Parathyroid adenoma (tissue), 2 donors: ENCODE measurements around the gene STK10.
"Not testable (repeated sequence)": the region's sequence is repeated elsewhere in the genome, so short reads cannot be mapped to it uniquely, and the experiment has no call there.

Source experiments
- H2AFZ ChIP-seq: fragments of 300-600 bp; sonication (generic); one replicate; pipeline ENCODE4 v1.7.0; 2017; ENCODE audit warnings: antibody characterized with exemption, mild to moderate bottlenecking
- H3K27ac ChIP-seq: fragments of 300-600 bp; sonication (generic); one replicate; pipeline ENCODE4 v1.7.0; 2017
- H3K27me3 ChIP-seq: fragments of 300-600 bp; sonication (generic); one replicate; pipeline ENCODE4 v1.7.0; 2017; ENCODE audit warnings: low read length; ENCODE audit not compliant: control insufficient read depth, insufficient read depth
- H3K36me3 ChIP-seq: fragments of 300-600 bp; sonication (generic); one replicate; pipeline ENCODE4 v1.7.0; 2017; ENCODE audit warnings: low read length; ENCODE audit not compliant: control insufficient read depth, insufficient read depth
- H3K4me1 ChIP-seq: fragments of 300-600 bp; sonication (generic); one replicate; pipeline ENCODE4 v1.7.0; 2017; ENCODE audit warnings: control low read depth
- H3K4me2 ChIP-seq: fragments of 300-600 bp; sonication (generic); one replicate; pipeline ENCODE4 v1.7.0; 2017; ENCODE audit warnings: low read length
- H3K4me3 ChIP-seq: fragments of 300-600 bp; sonication (generic); one replicate; pipeline ENCODE4 v1.7.0; 2017; ENCODE audit warnings: low read depth, low read length
- H3K79me2 ChIP-seq: fragments of 300-600 bp; sonication (generic); one replicate; pipeline ENCODE4 v1.7.0; 2017; ENCODE audit warnings: control low read depth
- H3K9ac ChIP-seq: fragments of 300-600 bp; sonication (generic); one replicate; pipeline ENCODE4 v1.7.0; 2017; ENCODE audit warnings: mild to moderate bottlenecking
- H3K9me3 ChIP-seq: fragments of 300-600 bp; sonication (generic); one replicate; pipeline ENCODE4 v1.7.0; 2017; ENCODE audit warnings: low read length; ENCODE audit not compliant: control insufficient read depth
- TF ChIP-seq, protein P1 (sequence below): fragments of 300-600 bp; sonication (generic); IDR thresholded peaks from one replicate; pipeline ENCODE4 v1.7.0; 2017; ENCODE audit warnings: antibody characterized with exemption, mild to moderate bottlenecking
- donor health status: primary hyperparathyroidism.

Gene STK10

DNA sequence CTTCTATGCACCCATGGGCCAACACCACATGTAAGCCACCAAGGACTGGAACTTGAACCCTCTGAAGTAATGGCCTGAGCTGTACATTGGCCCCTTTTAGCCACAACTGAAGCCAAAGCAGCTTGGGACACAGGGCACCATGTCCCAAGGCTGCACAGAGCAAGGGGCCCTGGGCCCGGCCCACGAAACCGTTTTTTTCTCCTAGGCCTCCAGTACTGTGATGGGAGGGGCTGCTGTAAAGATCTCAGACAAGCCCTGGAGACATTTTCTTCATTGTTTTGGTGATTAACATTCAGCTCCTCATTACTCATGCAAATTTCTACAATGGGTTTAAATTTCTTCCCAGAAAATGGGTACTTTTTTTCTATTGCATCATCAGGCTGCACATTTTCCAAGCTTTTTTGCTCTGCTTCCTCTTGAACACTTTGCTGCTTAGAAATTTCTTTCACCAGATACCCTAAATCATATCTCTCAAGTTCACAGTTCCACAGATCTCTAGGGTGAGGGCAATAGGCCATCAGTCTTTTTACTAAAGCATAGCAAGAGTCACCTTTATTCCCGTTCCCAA, 156.0 kb downstream of the STK10 start:
- H3K27ac ChIP-seq = no peak overlapping the region
- no peak overlapping the region for H2AFZ ChIP-seq
- H3K36me3 ChIP-seq = no peaks in the 10 kb centered on the region
- no peak overlapping the region for H3K4me3 ChIP-seq
- no peaks in the 10 kb centered on the region for H3K9me3 ChIP-seq
- H3K27me3 ChIP-seq = no peaks in the 10 kb centered on the region
- peaks cover 9% of the 10 kb centered on the region for H3K4me1 ChIP-seq
- no peaks in the 10 kb centered on the region for H3K79me2 ChIP-seq
- H3K9ac ChIP-seq = no peak overlapping the region
- no peak overlapping the region for H3K4me2 ChIP-seq
- TF ChIP-seq, protein P1, sequence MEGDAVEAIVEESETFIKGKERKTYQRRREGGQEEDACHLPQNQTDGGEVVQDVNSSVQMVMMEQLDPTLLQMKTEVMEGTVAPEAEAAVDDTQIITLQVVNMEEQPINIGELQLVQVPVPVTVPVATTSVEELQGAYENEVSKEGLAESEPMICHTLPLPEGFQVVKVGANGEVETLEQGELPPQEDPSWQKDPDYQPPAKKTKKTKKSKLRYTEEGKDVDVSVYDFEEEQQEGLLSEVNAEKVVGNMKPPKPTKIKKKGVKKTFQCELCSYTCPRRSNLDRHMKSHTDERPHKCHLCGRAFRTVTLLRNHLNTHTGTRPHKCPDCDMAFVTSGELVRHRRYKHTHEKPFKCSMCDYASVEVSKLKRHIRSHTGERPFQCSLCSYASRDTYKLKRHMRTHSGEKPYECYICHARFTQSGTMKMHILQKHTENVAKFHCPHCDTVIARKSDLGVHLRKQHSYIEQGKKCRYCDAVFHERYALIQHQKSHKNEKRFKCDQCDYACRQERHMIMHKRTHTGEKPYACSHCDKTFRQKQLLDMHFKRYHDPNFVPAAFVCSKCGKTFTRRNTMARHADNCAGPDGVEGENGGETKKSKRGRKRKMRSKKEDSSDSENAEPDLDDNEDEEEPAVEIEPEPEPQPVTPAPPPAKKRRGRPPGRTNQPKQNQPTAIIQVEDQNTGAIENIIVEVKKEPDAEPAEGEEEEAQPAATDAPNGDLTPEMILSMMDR = no peak

DNA sequence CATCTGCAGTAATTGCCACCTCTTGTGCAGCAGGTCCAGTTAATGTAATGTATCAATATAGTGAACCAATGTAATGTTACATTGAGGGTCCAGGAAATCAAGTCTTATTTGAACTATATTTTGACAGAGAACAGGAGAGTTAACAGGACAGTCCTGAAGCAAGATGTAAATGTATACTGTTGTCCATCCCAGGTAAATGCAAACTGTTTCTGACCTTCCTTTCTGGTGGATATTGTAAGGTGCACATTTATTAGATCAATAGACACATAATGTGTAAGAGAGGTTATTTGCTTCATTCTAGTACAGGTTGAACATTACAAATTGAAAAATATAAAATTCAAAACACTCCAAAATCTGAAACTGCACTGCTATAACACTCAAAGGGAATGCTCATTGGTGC, 158.1 kb downstream of the STK10 start:
- TF ChIP-seq, protein P1 = no peak
- H3K9me3 ChIP-seq = no peaks in the 10 kb centered on the region
- H3K27me3 ChIP-seq = no peaks in the 10 kb centered on the region
- H3K4me3 ChIP-seq = no peak overlapping the region
- peaks cover 9% of the 10 kb centered on the region for H3K4me1 ChIP-seq
- H3K36me3 ChIP-seq = no peaks in the 10 kb centered on the region
- H3K4me2 ChIP-seq = no peak overlapping the region
- no peaks in the 10 kb centered on the region for H3K79me2 ChIP-seq
- no peak overlapping the region for H2AFZ ChIP-seq
- no peak overlapping the region for H3K27ac ChIP-seq
- H3K9ac ChIP-seq = no peak overlapping the region

DNA sequence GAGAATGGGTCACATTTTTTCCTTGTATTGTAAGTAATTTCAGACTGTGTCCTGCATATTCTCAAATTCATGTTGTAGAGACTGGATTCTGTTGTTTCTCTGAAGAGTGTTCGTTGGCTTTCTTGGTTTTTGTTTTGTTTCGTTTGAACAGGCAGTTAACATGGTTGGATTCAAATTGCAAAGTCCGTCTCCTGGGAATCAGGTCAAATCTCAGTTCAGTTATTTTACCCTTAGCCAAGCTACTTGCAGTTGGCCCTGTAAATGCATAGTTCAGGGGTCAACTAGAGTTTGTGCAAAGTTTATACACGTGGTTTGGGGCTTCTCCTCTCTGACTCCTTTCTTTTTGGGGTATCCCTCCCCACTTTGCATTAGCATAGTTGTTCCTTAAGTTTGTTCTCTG, 159.9 kb downstream of the STK10 start:
- no peaks in the 10 kb centered on the region for H3K9me3 ChIP-seq
- peaks cover 9% of the 10 kb centered on the region for H3K4me1 ChIP-seq
- H3K27ac ChIP-seq = no peak overlapping the region
- no peak overlapping the region for H3K9ac ChIP-seq
- no peaks in the 10 kb centered on the region for H3K36me3 ChIP-seq
- H3K4me3 ChIP-seq = no peak overlapping the region
- peak overlapping the region; percentile 47 for H3K4me2 ChIP-seq
- H2AFZ ChIP-seq = peak overlapping the region; percentile 3
- H3K27me3 ChIP-seq = no peaks in the 10 kb centered on the region
- H3K79me2 ChIP-seq = no peaks in the 10 kb centered on the region
- TF ChIP-seq, protein P1 = no peak

DNA sequence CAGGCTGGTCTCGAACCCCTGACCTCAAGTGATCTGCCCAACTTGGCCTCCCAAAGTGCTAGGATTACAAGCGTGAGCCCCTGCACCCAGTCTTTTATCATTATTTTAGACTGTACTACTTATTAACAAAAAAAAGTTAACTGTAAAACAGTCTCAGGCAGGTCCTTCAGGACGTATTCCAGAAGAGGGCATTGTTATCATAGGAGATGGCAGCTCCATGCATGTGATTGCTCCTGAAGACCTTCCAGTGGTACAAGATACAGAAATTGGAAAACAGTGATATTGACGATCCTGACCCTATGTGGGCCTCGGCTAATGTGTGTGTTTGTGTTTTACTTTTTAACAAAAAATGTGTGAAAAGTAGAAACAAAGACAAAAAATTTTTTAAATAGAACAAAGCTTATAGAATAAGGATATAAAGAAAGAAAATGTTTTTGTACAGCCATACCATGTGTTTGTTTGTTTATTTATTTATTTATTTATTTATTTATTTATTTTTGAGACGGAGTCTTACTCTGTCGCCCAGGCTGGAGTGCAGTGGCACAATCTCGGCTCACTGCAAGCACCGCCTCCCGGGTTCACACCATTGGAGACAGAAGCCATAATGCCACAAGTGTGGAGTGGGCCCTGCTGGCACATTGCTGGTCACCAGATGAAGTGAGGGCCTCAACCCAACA, 167.8 kb downstream of the STK10 start:
- H3K27me3 ChIP-seq, H3K4me2 ChIP-seq, H3K79me2 ChIP-seq, H3K36me3 ChIP-seq, H2AFZ ChIP-seq, H3K4me3 ChIP-seq, H3K9ac ChIP-seq, H3K4me1 ChIP-seq, H3K27ac ChIP-seq, H3K9me3 ChIP-seq: not testable (repeated sequence)
- TF ChIP-seq, protein P1 = peak; percentile 29

DNA sequence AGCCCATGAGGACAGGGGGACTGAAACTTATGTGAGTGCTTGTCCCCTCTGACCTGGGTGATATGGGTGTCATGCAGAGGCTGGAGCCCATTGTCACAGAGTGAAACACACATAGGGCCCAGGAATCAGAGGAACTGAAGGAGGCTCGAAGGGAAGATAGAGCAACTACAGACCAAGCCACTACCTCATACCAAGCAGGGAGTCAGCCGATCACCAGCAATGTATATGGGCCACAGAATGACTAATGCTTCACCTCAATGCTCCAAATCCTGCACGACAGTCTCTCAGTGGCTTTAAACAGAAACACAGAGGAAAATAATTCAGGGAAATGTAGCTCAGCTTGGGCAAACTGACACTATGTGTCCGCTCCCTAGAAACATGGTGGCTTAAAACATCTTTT, 172.7 kb downstream of the STK10 start:
- no peaks in the 10 kb centered on the region for H3K36me3 ChIP-seq
- no peaks in the 10 kb centered on the region for H3K79me2 ChIP-seq
- H2AFZ ChIP-seq = no peak overlapping the region
- no peaks in the 10 kb centered on the region for H3K9me3 ChIP-seq
- H3K4me2 ChIP-seq = no peak overlapping the region
- H3K9ac ChIP-seq = no peak overlapping the region
- no peaks in the 10 kb centered on the region for H3K4me1 ChIP-seq
- TF ChIP-seq, protein P1 = no peak
- no peak overlapping the region for H3K4me3 ChIP-seq
- no peaks in the 10 kb centered on the region for H3K27me3 ChIP-seq
- no peak overlapping the region for H3K27ac ChIP-seq
